GM19397 (cell line): Measurements from ENCODE around the gene PAX8.
A peak's percentile ranks its signal among the peaks of the same experiment; 100 is the strongest.

Experiments used
- ATAC-seq: cut with Tn5 transposase; IDR thresholded peaks from one replicate; pipeline ENCODE4 v1.9.1; 2021; ENCODE audit warnings: mild to moderate bottlenecking, moderate library complexity; ENCODE audit not compliant: unreplicated experiment

Gene PAX8

DNA sequence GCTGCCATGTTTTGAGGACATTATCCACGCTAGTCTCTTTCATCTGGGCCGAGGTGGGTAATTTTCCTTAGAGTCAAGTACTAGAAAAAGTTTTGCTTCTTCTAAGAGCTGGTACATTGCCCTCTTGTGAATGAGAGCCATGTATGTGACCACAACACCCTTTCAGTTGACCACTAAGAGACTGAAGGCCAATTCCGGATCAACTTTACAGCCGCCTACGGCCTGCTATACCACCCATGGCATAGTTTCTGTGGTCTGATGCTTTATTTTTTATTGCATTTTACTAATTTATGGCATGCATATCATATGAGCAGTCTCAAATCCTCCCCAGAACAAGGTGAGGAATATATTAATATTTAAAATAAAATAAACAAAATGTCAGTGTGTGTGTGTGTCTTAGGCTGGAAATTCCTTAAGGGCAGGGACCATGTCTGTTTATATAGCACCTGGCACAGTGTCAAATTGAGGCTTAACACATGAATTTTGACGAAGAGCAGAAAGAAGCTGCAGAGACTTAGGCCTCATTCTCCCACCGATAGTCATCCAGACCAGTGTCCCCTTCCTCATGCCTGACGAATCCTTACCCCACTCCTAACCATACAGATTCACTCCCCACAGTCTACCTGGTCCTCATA, 69.6 kb downstream of the PAX8 start:
- ATAC-seq, result no peak

DNA sequence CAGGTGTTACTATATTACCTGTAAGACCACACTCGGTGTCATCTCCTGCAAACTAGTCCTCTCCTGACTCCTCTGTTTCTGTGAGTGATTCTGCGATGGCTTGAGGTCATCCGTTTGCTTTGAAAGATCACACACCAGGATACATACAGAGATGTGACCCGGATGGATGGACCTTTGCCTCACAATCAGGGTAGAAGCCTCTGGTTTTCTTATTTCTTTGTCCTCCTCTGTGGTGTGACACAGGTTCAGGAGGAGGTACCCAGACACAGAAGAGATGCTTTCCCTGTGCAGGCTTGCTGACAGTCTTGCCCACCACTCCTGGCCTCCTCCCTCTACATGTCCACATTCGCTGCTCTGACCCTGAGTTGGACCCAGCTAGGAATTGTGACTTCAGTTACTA, 70.3 kb downstream of the PAX8 start:
- no peak for ATAC-seq

- no peak for ATAC-seq
These were observed 71.7 kb downstream of the PAX8 start for GRCh38 chr2:113207021-113207420.

- no peak for ATAC-seq
These were observed 72.5 kb downstream of the PAX8 start for GRCh38 chr2:113206251-113206650.

DNA sequence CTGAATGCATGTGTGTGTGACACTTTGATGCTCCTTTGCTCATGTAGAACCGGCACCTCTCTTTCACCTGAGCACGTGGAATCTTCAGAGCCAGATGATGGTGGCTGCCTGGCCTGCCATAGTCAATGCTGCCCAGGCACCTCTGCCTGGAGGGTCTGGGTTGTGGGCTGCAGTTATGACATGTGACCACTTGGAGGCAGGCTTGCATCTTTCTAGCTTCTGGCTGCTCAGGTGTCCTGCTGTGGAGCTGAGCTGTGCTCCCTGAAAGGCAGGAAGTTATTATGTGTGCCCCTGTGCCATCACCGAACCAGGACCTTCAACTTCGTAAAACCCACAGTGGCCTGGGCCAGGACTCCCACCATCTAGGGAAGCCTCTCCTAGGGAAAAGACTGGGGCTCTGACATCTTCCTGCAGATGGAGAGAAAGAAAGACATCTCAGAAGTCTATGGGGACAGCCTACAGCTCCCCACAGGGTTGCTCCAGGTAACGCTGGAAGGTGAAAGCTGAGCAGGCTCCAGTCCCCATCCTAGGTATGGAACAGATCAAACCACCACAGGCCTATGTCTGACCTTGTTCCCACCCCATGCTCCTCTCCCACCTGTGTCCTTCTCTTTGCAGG, 74.7 kb downstream of the PAX8 start:
- peak; percentile 70 for ATAC-seq

- ATAC-seq, result no peak
These were observed 75.5 kb downstream of the PAX8 start for GRCh38 chr2:113203217-113203530.

DNA sequence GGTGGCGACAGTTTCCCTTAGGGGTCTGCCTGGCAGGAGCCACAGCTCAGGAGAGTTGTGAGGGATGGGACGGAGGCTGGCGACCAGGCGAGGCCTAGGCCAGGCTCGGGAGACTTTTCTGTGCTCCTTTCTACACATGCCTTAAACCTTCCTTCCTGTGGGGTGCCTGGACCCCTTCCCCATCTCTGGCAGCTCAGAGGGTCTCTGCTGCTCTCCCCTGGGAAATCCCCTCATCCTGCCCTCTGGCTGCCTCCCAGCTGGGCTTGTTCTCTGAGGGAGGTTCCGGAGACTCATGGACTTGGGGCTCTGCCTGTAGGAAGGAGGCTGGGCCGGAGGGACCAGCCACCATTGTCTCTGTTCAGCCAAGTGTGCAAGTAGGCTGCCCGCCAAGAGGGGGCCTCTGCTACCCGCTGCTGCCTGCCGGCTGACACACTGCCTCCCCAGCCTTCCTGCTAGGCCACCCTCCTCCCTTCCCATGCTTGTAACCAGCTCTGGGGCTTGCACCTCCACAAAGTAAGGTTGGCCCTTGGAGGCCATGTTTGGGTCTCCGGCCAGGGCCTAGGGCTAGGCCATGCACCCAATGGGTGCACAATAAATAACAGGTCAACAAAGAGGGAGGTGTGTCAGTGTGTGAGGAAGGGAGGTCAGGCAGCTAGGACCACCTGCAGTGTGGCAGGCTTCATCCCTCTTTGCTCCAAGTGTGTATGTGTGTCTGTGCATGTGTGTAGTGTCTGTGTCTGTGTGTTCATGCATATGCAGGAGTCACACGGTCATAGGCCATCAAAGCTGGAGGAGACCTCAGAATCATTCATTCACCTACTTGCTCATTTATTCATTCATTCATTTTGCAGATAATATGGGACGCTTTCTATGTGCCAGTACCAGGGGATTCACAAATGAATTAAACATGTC, 76.2 kb downstream of the PAX8 start:
- no peak for ATAC-seq

- ATAC-seq, result no peak
These were observed 77.0 kb downstream of the PAX8 start for GRCh38 chr2:113201496-113202304.

- no peak for ATAC-seq
These were observed 77.8 kb downstream of the PAX8 start for GRCh38 chr2:113200736-113201490.

DNA sequence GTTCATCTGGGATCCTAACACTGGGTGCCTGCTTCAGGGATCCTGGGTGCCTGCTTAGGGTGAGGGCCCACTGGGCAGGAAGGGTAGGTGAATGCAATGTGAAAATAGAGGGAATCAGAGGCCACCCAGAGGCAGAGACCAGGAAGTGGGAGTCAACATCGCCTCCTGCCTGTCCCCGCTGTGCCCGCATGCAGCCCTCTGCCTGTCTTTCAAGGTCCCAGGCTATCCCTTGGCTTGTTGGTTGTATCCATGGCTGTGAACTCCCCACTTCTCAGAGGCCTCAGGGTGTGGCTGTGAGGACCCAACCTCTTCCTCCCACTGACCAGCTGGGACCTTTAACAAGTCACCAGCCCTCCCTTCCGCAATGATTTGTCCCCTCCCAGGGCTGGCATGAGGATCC, 78.5 kb downstream of the PAX8 start:
- no peak for ATAC-seq

- peak; percentile 72 for ATAC-seq
These were observed 79.7 kb downstream of the PAX8 start for GRCh38 chr2:113198790-113199612.

DNA sequence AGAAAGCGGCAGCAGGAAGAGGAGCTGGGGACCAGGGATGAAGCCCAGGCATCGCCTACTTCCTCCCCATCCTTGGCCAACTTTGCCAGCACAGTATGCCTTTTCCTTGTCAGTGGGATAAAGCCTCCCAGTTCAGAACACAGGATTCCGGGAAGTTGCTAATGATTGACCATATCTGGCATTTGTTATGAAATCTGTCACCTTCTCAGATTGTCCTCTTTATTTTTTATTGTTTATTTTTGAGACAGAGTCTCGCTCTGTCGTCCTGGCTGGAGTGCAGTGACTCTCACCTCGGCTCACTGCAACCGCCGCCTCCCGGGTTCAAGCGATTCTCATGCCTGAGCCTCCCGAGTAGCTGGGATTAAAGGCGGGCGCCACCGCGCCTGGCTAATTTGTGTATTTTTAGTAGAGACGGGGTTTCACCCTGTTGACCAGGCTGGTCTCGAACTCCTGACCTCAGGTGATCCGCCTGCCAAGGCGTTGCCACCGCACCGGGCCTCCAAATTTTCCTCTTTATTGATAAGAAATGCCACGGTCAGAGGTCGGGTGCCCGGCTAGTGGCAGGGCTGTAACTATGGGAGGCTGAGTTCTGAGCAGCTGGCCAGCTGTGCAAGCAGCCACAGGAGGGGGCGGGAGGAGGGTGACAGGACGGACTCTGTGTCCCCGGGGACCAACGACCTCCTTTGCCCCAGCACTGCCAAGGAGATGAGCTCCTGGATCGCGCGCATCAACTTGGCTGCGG, 80.5 kb downstream of the PAX8 start:
- no peak for ATAC-seq

DNA sequence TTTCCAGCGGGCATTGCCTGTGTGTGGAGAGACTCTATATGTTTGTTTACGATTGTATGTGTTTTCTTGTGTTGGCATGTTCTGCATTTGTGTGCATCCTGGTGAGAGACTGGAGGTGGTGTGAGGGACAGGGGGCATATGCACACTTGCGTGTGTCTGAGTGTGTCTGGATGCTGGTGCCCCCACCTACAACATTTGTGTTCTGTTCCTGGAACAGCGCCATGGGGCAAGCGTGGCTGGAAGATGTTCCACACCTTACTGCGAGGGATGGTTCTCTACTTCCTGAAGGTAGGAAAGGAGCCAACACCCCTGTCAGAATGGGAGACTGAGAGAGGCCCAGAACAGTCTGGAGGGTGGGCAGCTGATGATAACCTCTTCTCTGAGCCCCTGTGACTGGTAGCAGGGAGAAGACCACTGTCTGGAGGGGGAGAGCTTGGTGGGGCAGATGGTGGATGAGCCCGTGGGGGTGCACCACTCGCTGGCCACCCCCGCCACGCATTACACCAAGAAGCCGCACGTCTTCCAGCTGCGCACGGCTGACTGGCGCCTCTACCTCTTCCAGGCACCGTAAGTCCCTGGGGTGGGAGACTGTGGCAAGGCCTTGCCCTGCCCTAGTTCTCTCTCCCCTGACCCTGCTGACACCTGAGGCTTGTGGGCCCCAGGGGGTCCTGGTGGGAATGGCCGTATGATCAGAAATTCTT, 81.2 kb downstream of the PAX8 start:
- no peak for ATAC-seq

DNA sequence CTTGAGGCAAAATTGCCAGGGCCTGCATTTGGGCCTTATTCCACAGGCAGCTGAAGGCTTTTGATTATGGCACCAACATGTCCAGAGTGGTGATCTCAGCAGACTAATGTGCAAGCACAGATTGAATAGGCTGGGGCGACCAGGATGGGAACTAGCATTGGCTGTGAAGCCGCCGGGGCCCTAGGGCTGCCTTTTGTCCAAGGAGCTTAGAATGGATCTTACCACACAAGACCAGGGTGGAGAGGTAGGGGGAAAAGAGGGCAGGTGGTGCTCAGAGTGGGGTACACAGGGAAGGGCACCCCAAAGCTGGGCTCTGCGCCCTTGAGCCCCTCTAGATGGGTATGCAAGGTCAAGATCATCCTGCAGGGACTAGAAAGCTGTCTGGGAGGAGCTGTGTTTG, 81.9 kb downstream of the PAX8 start:
- no peak for ATAC-seq

GRCh38 chr2:113195923-113196501, 82.7 kb downstream of the PAX8 start:
- ATAC-seq, result no peak

- no peak for ATAC-seq
These were observed 86.1 kb downstream of the PAX8 start for GRCh38 chr2:113192459-113193100.

GRCh38 chr2:113190871-113191270, 87.8 kb downstream of the PAX8 start:
- no peak for ATAC-seq

- ATAC-seq, result no peak
These were observed 91.0 kb downstream of the PAX8 start for GRCh38 chr2:113187771-113188170.
